GM12878 (cell line): ENCODE results near the gene RPS10. TPM values are rescaled to one million over a fixed set of nuclear protein-coding genes. Genes with fewer than 3 reads are reported as not detected.

Source experiments
- ATAC-seq: fragments of 200-7000 bp; cut with Tn5 transposase; 3 replicates; pipeline ENCODE4 v1.9.1; 2020; ENCODE audit warnings: mild to moderate bottlenecking, moderate library complexity
- BruUV-seq: library from RNA; stranded (reverse); fragments of 400-500 nt; replicated peaks from 2 replicates; lab custom pipeline; 2021; lab: Mats Ljungman, UMichigan
- CTCF ChIA-PET: fragments of 300-600 bp; sonication (Branson Sonifier 250); formaldehyde crosslinking; extraction: SDS; loops from one replicate; lab custom pipeline; 2021; ENCODE audit warnings: inconsistent platforms; lab: Yijun Ruan, JAX
- POLR2A ChIA-PET: fragments of 350-600 bp; formaldehyde crosslinking; extraction: SDS; loops from one replicate; lab custom pipeline; 2021; ENCODE audit warnings: inconsistent platforms; lab: Charles Lee
- RAD21 ChIA-PET: fragments of 300-600 bp; sonication (Branson Sonifier 250); formaldehyde crosslinking; loops from one replicate; lab custom pipeline; 2023; ENCODE audit warnings: antibody characterized with exemption; ENCODE audit not compliant: unreplicated experiment; lab: Charles Lee
- SMC1A ChIA-PET: fragments of 300-600 bp; sonication (Branson Sonifier 250); formaldehyde crosslinking; loops from one replicate; lab custom pipeline; 2023; ENCODE audit not compliant: unreplicated experiment, uncharacterized antibody; lab: Charles Lee
- DNase-seq: peaks from one replicate; pipeline ENCODE4 v3.0.0-alpha.2; 2011; ENCODE audit warnings: low read depth, low spot score
- FAIRE-seq: peaks from 3 replicates; lab custom pipeline; 2011; peaks lifted over from hg19 to GRCh38; lab: Jason Lieb, UNC
- H2AFZ ChIP-seq: 2 replicates; pipeline ENCODE4 v1.6.0; 2011; ENCODE audit warnings: low read depth, low read length, control low read depth; ENCODE audit not compliant: control insufficient read depth
- H3K27ac ChIP-seq: 2 replicates; pipeline ENCODE4 v1.5.1; 2011; ENCODE audit warnings: control low read depth; ENCODE audit not compliant: control insufficient read depth, insufficient read depth
- H3K27me3 ChIP-seq, 2 experiments: replicated peaks in 1 of 2; 2 replicates each; pipeline versions ENCODE4 v1.6.0 to v1.6.1; 2011; ENCODE audit warnings: low read length in 1 of 2; ENCODE audit not compliant: control insufficient read depth in 2 of 2, insufficient read depth in 2 of 2
- H3K36me3 ChIP-seq, 2 experiments: 2 replicates each; pipeline ENCODE4 v1.5.1; 2011; ENCODE audit warnings: low read length in 1 of 2; ENCODE audit not compliant: control insufficient read depth in 2 of 2, insufficient read depth in 2 of 2
- H3K4me1 ChIP-seq: 2 replicates; pipeline ENCODE4 v1.6.1; 2011; ENCODE audit warnings: mild to moderate bottlenecking, low read length, moderate library complexity, mixed read lengths; ENCODE audit not compliant: control insufficient read depth, insufficient read depth
- H3K4me2 ChIP-seq: 2 replicates; pipeline ENCODE4 v1.6.0; 2011; ENCODE audit warnings: control low read depth; ENCODE audit not compliant: control insufficient read depth, insufficient read depth
- H3K4me3 ChIP-seq: fragments of 200-600 bp; sonication (generic); 2 replicates; pipeline ENCODE4 v1.5.1; 2016
- H3K79me2 ChIP-seq: 2 replicates; pipeline ENCODE4 v1.6.0; 2011; ENCODE audit warnings: low read length; ENCODE audit not compliant: control insufficient read depth, insufficient read depth
- H3K9ac ChIP-seq: 2 replicates; pipeline ENCODE4 v1.8.0; 2011; ENCODE audit warnings: low read length, control low read depth, mixed read lengths; ENCODE audit not compliant: control insufficient read depth, insufficient read depth
- H3K9me3 ChIP-seq: replicated peaks from 3 replicates; pipeline ENCODE4 v1.5.1; 2011; ENCODE audit warnings: mild to moderate bottlenecking, low read length; ENCODE audit not compliant: control insufficient read depth, insufficient read depth
- H4K20me1 ChIP-seq: 2 replicates; pipeline ENCODE4 v1.6.0; 2011; ENCODE audit not compliant: control insufficient read depth, insufficient read depth
- CBX3 ChIP-seq: fragments of 200-600 bp; sonication (generic); IDR thresholded peaks from 2 replicates; pipeline ENCODE4 v1.6.1; 2016; ENCODE audit warnings: low read depth, borderline replicate concordance
- ETV6 ChIP-seq, 2 experiments: fragments of 450-650 bp in 1 of 2; IDR thresholded peaks in 1 of 2; conservative IDR thresholded peaks in 1 of 2; 2 replicates each; pipeline ENCODE4 v1.6.1; 2014; ENCODE audit warnings: antibody characterized with exemption in 1 of 2, borderline replicate concordance in 1 of 2, low read depth in 1 of 2, mild to moderate bottlenecking in 1 of 2, moderate library complexity in 1 of 2
- HCFC1 ChIP-seq: fragments of 150-350 bp; IDR thresholded peaks from 2 replicates; pipeline ENCODE4 v1.6.1; 2014; ENCODE audit warnings: low read length
- KDM1A ChIP-seq: fragments of 200-600 bp; sonication (generic); IDR thresholded peaks from 2 replicates; pipeline ENCODE4 v1.6.1; 2016; ENCODE audit warnings: borderline replicate concordance
- MTA3 ChIP-seq: IDR thresholded peaks from 2 replicates; pipeline ENCODE4 v1.6.1; 2012; ENCODE audit warnings: low read length, inconsistent platforms, borderline replicate concordance
- NR2C1 ChIP-seq: fragments of 450-650 bp; IDR thresholded peaks from 2 replicates; pipeline ENCODE4 v1.6.1; 2017; ENCODE audit warnings: antibody characterized with exemption, mild to moderate bottlenecking, moderate library complexity
- NR2C2 ChIP-seq: IDR thresholded peaks from 2 replicates; pipeline ENCODE4 v1.6.1; 2011; ENCODE audit warnings: borderline replicate concordance, low read depth; ENCODE audit not compliant: control insufficient read depth, insufficient read length
- SIX5 ChIP-seq: IDR thresholded peaks from 2 replicates; pipeline ENCODE4 v1.6.1; 2011; ENCODE audit warnings: mild to moderate bottlenecking, low read depth, low read length, moderate library complexity; ENCODE audit not compliant: severe bottlenecking
- SREBF1 ChIP-seq: IDR thresholded peaks from 2 replicates; pipeline ENCODE4 v1.6.1; 2012; ENCODE audit warnings: mild to moderate bottlenecking, low read length
- SRF ChIP-seq, 2 experiments: IDR thresholded peaks; 2 replicates each; pipeline ENCODE4 v1.6.1; 2011; ENCODE audit warnings: low read depth in 2 of 2, low read length in 2 of 2, mild to moderate bottlenecking in 1 of 2, moderate library complexity in 1 of 2
- STAT3 ChIP-seq: IDR thresholded peaks from 2 replicates; pipeline ENCODE4 v1.6.1; 2011; ENCODE audit warnings: low read depth, low read length, improper control_type of control experiment
- TARDBP ChIP-seq: IDR thresholded peaks from 2 replicates; pipeline ENCODE4 v1.6.1; 2016; ENCODE audit warnings: borderline replicate concordance
- YY1 ChIP-seq: IDR thresholded peaks from 2 replicates; pipeline ENCODE4 v1.6.1; 2011; ENCODE audit warnings: low read depth, mild to moderate bottlenecking, low read length
- ZNF622 ChIP-seq: fragments of 450-650 bp; IDR thresholded peaks from 2 replicates; pipeline ENCODE4 v1.6.1; 2017; ENCODE audit warnings: mild to moderate bottlenecking, inconsistent platforms
- ZSCAN29 ChIP-seq: fragments of 450-650 bp; IDR thresholded peaks from 2 replicates; pipeline ENCODE4 v1.6.1; 2017; ENCODE audit warnings: mild to moderate bottlenecking, moderate library complexity
- WGBS: methylation state at CpG from one replicate; pipeline ENCODE4 v1.1.6; 2016; ENCODE audit warnings: low lambda C conversion rate; ENCODE audit not compliant: insufficient replicate concordance, insufficient coverage; ENCODE audit errors: missing lambda C conversion rate; 5-methylcytosine and 5-hydroxymethylcytosine counted together
- in situ Hi-C: fragments of 300-500 bp; cut with MboI; formaldehyde crosslinking; loops from 9 replicates; pipeline ENCODE4 v1.14.3; 2018; ENCODE audit warnings: mixed read lengths
- intact Hi-C: fragments of 100-400 bp; cut with micrococcal nuclease; formaldehyde crosslinking; loops from one replicate; pipeline ENCODE4 v1.14.2; 2022; ENCODE audit not compliant: unreplicated experiment
- polyA plus RNA-seq, 11 experiments: library from polyadenylated mRNA; depleted of rRNA in 4 of 11; unstranded in 6 of 11; stranded (reverse) in 5 of 11; fragments of >200 nt; fragmentation: Nextera tagmentation in 4 of 11; fragmentation: Illumina TruSeq in 1 of 11; extraction: Ambion mirVana in 4 of 11; extraction: Trizol in 1 of 11; gene quantifications; 1 replicate in 1 of 11; 2 replicates in 10 of 11; pipeline versions ENCODE4 v1.2.1 to v1.2.3, GENCODE V29; 2011 to 2016; ENCODE audit warnings: inconsistent platforms in 2 of 11, missing spikeins in 2 of 11, low read depth in 1 of 11
- total RNA-seq, 4 experiments: library from RNA; depleted of rRNA in 3 of 4; stranded (reverse); fragments of >200 nt in 3 of 4; fragmentation: Illumina TruSeq in 1 of 4; extraction: Trizol in 1 of 4; gene quantifications; 2 replicates each; pipeline versions ENCODE4 v1.2.1 to v1.2.3, GENCODE V29; 2013 to 2021
- TF ChIP-seq, protein P1 (sequence below): fragments of 450-650 bp; IDR thresholded peaks from 2 replicates; pipeline ENCODE4 v1.6.1; 2017; ENCODE audit warnings: mild to moderate bottlenecking, moderate library complexity

Gene RPS10
- total and polyA plus RNA-seq, 10 of the 15 experiments (the other 5 are each of a cell fraction or from before 2014, with no cell fraction given), result 1,546 to 3,970 (median 2,813) TPM

DNA sequence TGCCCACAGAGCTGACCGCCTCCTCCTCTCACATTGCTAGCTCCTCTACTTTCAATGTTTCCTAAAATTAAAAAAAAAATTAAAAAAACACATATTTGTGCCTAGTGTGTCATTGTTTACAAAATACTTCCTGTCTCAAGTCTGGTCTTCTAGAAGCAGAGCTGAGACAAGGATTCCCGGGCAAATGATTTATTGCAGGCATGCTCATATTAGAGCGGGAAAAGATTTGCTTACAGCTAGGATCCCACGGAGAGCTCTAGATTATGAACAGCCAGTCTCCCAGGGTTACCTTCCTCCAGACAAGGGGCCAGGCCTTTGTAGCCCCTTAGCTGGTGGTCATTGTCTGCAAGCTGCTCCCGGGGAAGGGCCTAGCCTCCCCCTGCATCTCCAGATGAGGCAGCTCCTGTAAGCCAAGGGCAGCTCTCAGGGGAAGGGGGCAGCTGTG, 49.4 kb upstream of the RPS10 start:
- H3K9me3 ChIP-seq, result no peaks in the 10 kb centered on the region
- H3K4me3 ChIP-seq, result no peak overlapping the region
- FAIRE-seq, result no peak
- in situ Hi-C loops, result no loop called here
- no TSS peak for BruUV-seq
- no peaks in the 10 kb centered on the region for H3K36me3 ChIP-seq
- H3K4me2 ChIP-seq, result no peak overlapping the region
- no peak for TF ChIP-seq SIX5
- no peak for TF ChIP-seq KDM1A
- no peak for TF ChIP-seq NR2C2
- TF ChIP-seq SREBF1, result no peak
- TF ChIP-seq, protein P1, sequence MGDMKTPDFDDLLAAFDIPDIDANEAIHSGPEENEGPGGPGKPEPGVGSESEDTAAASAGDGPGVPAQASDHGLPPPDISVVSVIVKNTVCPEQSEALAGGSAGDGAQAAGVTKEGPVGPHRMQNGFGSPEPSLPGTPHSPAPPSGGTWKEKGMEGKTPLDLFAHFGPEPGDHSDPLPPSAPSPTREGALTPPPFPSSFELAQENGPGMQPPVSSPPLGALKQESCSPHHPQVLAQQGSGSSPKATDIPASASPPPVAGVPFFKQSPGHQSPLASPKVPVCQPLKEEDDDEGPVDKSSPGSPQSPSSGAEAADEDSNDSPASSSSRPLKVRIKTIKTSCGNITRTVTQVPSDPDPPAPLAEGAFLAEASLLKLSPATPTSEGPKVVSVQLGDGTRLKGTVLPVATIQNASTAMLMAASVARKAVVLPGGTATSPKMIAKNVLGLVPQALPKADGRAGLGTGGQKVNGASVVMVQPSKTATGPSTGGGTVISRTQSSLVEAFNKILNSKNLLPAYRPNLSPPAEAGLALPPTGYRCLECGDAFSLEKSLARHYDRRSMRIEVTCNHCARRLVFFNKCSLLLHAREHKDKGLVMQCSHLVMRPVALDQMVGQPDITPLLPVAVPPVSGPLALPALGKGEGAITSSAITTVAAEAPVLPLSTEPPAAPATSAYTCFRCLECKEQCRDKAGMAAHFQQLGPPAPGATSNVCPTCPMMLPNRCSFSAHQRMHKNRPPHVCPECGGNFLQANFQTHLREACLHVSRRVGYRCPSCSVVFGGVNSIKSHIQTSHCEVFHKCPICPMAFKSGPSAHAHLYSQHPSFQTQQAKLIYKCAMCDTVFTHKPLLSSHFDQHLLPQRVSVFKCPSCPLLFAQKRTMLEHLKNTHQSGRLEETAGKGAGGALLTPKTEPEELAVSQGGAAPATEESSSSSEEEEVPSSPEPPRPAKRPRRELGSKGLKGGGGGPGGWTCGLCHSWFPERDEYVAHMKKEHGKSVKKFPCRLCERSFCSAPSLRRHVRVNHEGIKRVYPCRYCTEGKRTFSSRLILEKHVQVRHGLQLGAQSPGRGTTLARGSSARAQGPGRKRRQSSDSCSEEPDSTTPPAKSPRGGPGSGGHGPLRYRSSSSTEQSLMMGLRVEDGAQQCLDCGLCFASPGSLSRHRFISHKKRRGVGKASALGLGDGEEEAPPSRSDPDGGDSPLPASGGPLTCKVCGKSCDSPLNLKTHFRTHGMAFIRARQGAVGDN, result no peak
- no peak for TF ChIP-seq STAT3
- no peak for TF ChIP-seq NR2C1
- no peak for TF ChIP-seq YY1
- TF ChIP-seq SRF (IDR thresholded peaks at IDR 0.05; ENCODE audit: low read depth in 2 of 2, low read length in 2 of 2), result no peak
- no peak for TF ChIP-seq ETV6 (conservative IDR thresholded peaks at IDR 0.05 in 1 of 2, IDR thresholded peaks at IDR 0.05 in 1 of 2; ENCODE audit: borderline replicate concordance in 1 of 2, low read depth in 1 of 2)
- no peak for TF ChIP-seq ZSCAN29
- TF ChIP-seq ZNF622, result no peak
- no peak for TF ChIP-seq CBX3
- no peak for TF ChIP-seq HCFC1
- TF ChIP-seq TARDBP, result no peak
- TF ChIP-seq MTA3, result no peak
- TF ChIP-seq, all 136 proteins: peak for 0
- Histone ChIP-seq H2AFZ (no peak overlapping the region), H3K4me1 (no peaks in the 10 kb centered on the region), H3K27ac (no peak overlapping the region), H3K9ac (no peak overlapping the region), H3K27me3 (no peaks in the 10 kb centered on the region), H4K20me1 (no peaks in the 10 kb centered on the region), H3K79me2 (no peaks in the 10 kb centered on the region)
- intact Hi-C loops, result no loop called here
- CTCF ChIA-PET, result interaction anchor here (0.8 to 2.3 kb wide), 4 partner anchors 13 to 273 kb away, joined by 3 to 9 read pairs (median 4); no protein-coding TSS in a partner anchor
- no peak for DNase-seq
- no peak for ATAC-seq
- WGBS, result 80% methylated on average over 5 of the region's 5 CpGs
- RAD21 ChIA-PET, result interaction anchor here (1.1 to 2.7 kb wide), 5 partner anchors 9 to 60 kb away, joined by 3 to 11 read pairs (median 5); no protein-coding TSS in a partner anchor
- POLR2A ChIA-PET, result interaction anchor here (1.1 to 1.4 kb wide), 3 partner anchors 9 to 48 kb away, joined by 3 to 7 read pairs (median 3); no protein-coding TSS in a partner anchor
- SMC1A ChIA-PET, result interaction anchor here (0.6 to 2.2 kb wide), 7 partner anchors 8 to 421 kb away, joined by 3 to 11 read pairs (median 4); no protein-coding TSS in a partner anchor
